ENCODE measurements around the gene APOA1.

- TF ChIP-seq CEBPB (IDR thresholded peaks at IDR 0.05; ENCODE audit: low read depth, low read length) = no peak
- no peak for TF ChIP-seq CTCF (conservative IDR thresholded peaks at IDR 0.05; ENCODE audit: low read depth, low read length)
- no peak for TF ChIP-seq BHLHE40 (IDR thresholded peaks at IDR 0.05; ENCODE audit: low read depth, low read length)
- no peak for TF ChIP-seq RAD21 (IDR thresholded peaks at IDR 0.05; ENCODE audit: low read length)
- no peak for TF ChIP-seq RCOR1 (IDR thresholded peaks at IDR 0.05; ENCODE audit: insufficient replicate concordance, low read length)
- no peak for TF ChIP-seq POLR2A (IDR thresholded peaks at IDR 0.05; ENCODE audit: low read depth, low read length)
- TF ChIP-seq USF2 (IDR thresholded peaks at IDR 0.05; ENCODE audit: low read depth, low read length) = no peak
- TF ChIP-seq ELK1 (IDR thresholded peaks at IDR 0.05; ENCODE audit: borderline replicate concordance, low read depth, low read length) = no peak
- no peak for TF ChIP-seq SMC3 (IDR thresholded peaks at IDR 0.05; ENCODE audit: low read depth, low read length)
- TF ChIP-seq MAZ (IDR thresholded peaks at IDR 0.05; ENCODE audit: borderline replicate concordance, low read depth, low read length) = no peak
- TF ChIP-seq MAFK (IDR thresholded peaks at IDR 0.05; ENCODE audit: low read depth, low read length) = no peak
- TF ChIP-seq RFX5 (IDR thresholded peaks at IDR 0.05; ENCODE audit: low read depth, low read length) = no peak
Observed at GRCh38 chr11:116793772-116794097, 43.7 kb downstream of the APOA1 start.

Measured in IMR-90 (cell line).